ENCODE results near the gene KLHL29. TPM values are rescaled to one million over a fixed set of nuclear protein-coding genes. Genes with fewer than 3 reads are reported as not detected.

The KLHL29 gene
- total and polyA plus RNA-seq, 2 donors (not counting 3 experiments of a cell fraction or from before 2014, with no cell fraction given) = 4.6 to 12.7 TPM

DNA sequence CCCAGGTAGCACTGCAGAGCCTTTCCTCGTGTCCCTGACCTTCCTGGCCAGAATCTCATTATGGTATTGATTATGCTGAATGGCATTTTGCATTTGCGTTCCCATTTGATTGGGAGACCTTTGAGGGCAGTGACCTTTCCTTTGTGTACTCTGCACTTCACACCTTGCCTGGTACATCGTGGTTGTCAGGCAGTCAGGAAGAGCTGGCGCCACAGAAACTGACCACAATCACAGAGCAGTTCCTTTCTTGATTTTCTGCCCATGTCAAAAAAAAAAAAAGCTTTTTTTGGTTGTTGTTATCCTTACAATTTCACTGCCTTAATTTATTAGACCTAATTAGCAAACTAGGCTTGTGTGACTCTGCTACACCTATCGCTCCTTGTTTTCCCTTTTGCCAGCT lies 8.9 kb upstream of the KLHL29 start:
- Histone ChIP-seq H3K27me3 (ENCODE audit: control insufficient read depth in 2 of 2, insufficient read depth in 2 of 2, low read length in 2 of 2) (peaks cover 0 to 5% of the 10 kb centered on the region in 2 experiments), H3K4me1 (ENCODE audit: control insufficient read depth, extremely low read depth, insufficient read depth, low read length) (peaks cover 7% of the 10 kb centered on the region), H3K9me1 (replicated peaks; ENCODE audit: control insufficient read depth, extremely low read depth, insufficient read depth, low read length) (no peaks in the 10 kb centered on the region), H3K27ac (ENCODE audit: insufficient read depth, low read depth, low read length) (no peak overlapping the region), H3K36me3 (ENCODE audit: control insufficient read depth in 2 of 2, extremely low read depth in 1 of 2, insufficient read depth in 2 of 2, low read length in 2 of 2) (no peaks in the 10 kb centered on the region), H2AFZ (ENCODE audit: low read depth, low read length) (no peak overlapping the region), H3K4me3 (replicated peaks in 1 of 3; ENCODE audit: insufficient read depth in 1 of 3, low read depth in 1 of 3, low read length in 3 of 3) (no peak overlapping the region), H3K9me3 (replicated peaks; ENCODE audit: control insufficient read depth, insufficient read depth, low read length) (no peaks in the 10 kb centered on the region), H3K4me2 (ENCODE audit: insufficient read depth, low read length) (no peak overlapping the region), H3K9ac (replicated peaks; ENCODE audit: extremely low read depth, insufficient read depth, low read length) (no peak overlapping the region), H3K79me2 (ENCODE audit: control insufficient read depth, insufficient read depth, low read length) (no peaks in the 10 kb centered on the region), H4K20me1 (replicated peaks; ENCODE audit: control insufficient read depth, extremely low read depth, insufficient read depth, low read length) (no peaks in the 10 kb centered on the region)
- BruUV-seq (replicated peaks) = no TSS peak
- POLR2A ChIA-PET = no interaction called here
- no peak for FAIRE-seq
- CTCF ChIA-PET = no interaction called here
- dilution Hi-C loops (cut with MboI; ENCODE audit: extremely low pct_ligation_motif_present, low sequenced_read_pairs) = no loop called here
- TF ChIP-seq POLR2AphosphoS5 (IDR thresholded peaks at IDR 0.05; ENCODE audit: insufficient read depth, low read depth, low read length) (no peak), FOS (IDR thresholded peaks at IDR 0.05; ENCODE audit: borderline replicate concordance, insufficient read depth, low read length) (no peak), JUN (IDR thresholded peaks at IDR 0.05; ENCODE audit: borderline replicate concordance, insufficient read depth, insufficient read length, low read depth) (no peak), GATA2 (IDR thresholded peaks at IDR 0.05; ENCODE audit: insufficient read depth, insufficient read length, low read depth, low read length) (no peak), EZH2 (IDR thresholded peaks at IDR 0.05; ENCODE audit: borderline replicate concordance, low read depth, low read length, severe bottlenecking) (no peak), POLR2A (IDR thresholded peaks at IDR 0.05; ENCODE audit: low read depth, low read length) (no peak), MYC (IDR thresholded peaks at IDR 0.05; ENCODE audit: low read depth, low read length) (no peak)
- TF ChIP-seq, protein P1, sequence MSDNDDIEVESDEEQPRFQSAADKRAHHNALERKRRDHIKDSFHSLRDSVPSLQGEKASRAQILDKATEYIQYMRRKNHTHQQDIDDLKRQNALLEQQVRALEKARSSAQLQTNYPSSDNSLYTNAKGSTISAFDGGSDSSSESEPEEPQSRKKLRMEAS (IDR thresholded peaks at IDR 0.05; ENCODE audit: insufficient read depth, insufficient read length) = no peak
- TF ChIP-seq, protein P2, sequence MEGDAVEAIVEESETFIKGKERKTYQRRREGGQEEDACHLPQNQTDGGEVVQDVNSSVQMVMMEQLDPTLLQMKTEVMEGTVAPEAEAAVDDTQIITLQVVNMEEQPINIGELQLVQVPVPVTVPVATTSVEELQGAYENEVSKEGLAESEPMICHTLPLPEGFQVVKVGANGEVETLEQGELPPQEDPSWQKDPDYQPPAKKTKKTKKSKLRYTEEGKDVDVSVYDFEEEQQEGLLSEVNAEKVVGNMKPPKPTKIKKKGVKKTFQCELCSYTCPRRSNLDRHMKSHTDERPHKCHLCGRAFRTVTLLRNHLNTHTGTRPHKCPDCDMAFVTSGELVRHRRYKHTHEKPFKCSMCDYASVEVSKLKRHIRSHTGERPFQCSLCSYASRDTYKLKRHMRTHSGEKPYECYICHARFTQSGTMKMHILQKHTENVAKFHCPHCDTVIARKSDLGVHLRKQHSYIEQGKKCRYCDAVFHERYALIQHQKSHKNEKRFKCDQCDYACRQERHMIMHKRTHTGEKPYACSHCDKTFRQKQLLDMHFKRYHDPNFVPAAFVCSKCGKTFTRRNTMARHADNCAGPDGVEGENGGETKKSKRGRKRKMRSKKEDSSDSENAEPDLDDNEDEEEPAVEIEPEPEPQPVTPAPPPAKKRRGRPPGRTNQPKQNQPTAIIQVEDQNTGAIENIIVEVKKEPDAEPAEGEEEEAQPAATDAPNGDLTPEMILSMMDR (IDR thresholded peaks at IDR 0.05; ENCODE audit: extremely low read depth in 1 of 2, insufficient read depth in 1 of 2, low read depth in 1 of 2, low read length in 2 of 2) = no peak
- no peak for DNase-seq (ENCODE audit: low read depth, low spot score)
- intact Hi-C loops (cut with micrococcal nuclease) = no loop called here

All from endothelial cell of umbilical vein (primary cell).